ENCODE results near the gene MRPS33. TPM values are rescaled to one million over a fixed set of nuclear protein-coding genes. Genes with fewer than 3 reads are reported as not detected.
"Not testable (repeated sequence)": the region's sequence is repeated elsewhere in the genome, so short reads cannot be mapped to it uniquely, and the experiment has no call there.

Gene MRPS33
- total RNA-seq (2014; rRNA removed; shearing (Covaris generic)): 30.1 and 41.0 TPM in 2 replicates

DNA sequence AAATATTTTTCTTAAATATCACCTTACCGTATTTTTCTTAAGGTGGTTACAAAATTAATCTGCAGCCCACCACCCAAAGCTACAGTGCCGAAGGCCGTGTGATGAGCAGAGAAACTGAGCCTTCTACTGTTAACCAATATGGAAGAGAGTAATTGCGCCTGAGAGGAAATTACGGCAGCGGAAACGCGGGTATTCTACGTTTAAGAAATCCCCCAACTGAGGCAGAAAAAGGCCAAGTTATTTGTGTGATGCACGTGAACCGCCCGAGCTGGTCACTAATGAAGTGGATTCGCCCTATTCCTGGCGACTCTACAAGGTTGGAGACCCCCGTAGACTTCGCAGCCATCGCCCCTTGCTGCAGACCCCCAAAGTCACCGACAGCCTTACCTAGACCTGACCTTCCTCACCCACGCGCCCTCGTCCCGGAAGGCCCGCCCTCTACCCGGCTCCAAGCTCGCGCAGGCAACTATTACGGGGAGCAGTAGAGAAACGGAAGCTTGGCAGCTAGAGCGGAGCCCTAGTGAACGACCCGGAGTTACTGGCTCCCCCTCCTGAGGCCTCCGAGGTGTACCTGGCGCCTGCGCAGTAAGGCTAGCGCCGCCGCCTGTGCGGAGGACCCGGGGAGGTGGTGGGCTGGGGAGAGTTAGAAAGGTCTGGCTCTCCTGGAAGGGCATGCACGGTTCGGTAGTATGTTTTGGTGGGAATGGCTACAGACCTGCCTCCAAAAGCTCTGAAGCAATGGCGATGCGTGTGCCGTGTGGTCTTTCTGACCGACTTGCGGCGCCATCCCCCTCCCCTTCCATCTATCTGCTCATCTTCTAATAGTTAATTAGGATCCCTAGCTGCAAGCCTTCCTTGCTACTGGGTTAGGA, at the start of gene MRPS33:
TSS of gene MRPS33 (minus strand) at position 429 of the 872 bp plus-strand sequence. CDS start 4,319 bp downstream, outside the sequence.
- peak; percentile 94 for DNase-seq (ENCODE audit: low spot score)

DNA sequence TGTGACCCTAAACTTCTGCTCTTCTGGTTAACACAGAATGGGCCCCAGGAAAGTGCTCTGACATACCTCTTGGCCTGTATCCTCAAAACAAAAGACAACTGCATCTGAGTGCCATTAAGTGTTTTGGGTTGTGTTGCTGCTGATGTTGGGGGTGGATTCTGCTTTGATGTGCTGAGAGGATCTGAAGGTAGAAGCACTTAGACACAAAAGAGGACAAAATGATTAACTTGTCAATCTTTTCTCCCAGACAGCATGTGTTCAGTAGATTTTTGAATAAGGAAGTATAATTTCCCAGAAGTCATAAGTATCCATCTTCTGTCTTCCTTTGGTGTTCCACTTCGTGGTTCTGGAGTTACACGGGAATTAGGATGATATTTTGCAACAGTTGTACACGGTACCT, 43.0 kb upstream of the MRPS33 start:
- no peak for DNase-seq (ENCODE audit: low spot score)

DNA sequence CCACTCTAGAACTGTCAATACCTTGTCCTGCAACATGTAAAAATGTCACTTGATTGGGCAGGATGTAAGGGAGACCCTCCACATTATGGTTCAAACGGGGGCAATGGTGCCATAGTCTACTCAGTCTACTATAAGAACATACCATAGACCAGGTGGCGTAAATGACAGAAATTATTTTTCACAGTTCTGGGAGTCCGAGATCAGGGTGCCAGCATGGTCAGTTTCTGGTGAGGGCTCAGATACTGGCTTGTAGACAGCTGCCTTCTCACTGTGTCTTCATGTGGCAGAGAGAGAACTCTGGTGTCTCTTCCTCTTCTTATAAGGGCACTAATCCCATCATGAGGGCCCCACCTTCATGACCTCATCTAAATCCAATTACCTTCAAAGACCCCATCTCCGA, 40.4 kb upstream of the MRPS33 start:
- no peak for DNase-seq (ENCODE audit: low spot score)

DNA sequence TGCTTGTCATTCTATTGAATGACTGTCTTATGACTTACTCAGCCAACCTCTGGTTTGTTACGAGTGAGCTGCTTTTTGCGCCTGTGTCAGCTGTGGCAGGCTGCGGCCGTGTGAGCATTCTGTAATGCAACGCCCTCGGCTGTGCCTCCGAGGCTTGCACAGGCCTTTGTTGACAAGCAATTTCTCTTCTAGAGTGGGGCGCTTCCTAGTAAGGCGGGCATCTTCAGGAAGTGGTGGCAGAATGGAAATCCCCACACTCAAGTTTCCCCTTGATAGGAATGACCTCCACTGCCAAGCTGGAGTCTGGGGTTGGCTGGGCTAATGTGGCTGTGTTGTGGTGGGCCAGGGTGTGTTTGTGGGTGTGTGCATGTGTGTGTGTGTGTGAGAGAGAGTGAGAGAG, 38.9 kb upstream of the MRPS33 start:
- peak; percentile 60 for DNase-seq (ENCODE audit: low spot score)

DNA sequence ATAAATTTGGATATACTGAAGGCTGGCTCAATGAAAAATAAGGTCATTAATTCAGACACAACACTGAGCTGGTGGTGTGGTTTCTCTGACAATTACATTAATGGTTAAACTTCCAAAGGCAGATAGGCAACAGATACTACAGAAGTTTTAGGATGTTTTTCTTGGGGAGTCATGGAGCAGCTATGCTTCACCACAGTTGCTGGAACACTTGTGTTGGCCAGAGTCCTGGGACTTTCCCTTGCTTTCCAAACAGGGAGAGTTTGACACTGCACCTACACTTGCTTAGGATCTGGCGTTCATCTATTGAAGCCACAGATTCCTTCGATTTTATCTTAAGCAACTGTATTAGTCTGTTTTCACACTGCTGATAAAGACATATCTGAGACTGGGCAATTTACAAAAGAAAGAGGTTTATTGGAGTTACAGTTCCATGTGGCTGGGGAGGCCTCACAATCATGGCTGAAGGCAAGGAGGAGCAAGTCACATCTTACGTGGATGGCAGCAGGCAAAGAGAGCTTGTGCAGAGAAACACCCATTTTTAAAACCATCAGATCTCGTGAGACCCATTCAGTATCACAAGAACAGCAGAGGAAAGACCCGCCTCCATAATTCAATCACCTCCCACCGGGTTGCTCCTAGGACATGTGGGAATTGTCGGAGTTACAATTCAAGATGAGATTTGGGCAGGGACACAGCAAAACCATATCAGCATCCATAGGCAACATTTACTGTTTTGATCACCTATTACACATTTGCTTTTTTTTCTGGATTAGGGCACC, 31.3 kb upstream of the MRPS33 start:
- DNase-seq (ENCODE audit: low spot score): peak; percentile 52

DNA sequence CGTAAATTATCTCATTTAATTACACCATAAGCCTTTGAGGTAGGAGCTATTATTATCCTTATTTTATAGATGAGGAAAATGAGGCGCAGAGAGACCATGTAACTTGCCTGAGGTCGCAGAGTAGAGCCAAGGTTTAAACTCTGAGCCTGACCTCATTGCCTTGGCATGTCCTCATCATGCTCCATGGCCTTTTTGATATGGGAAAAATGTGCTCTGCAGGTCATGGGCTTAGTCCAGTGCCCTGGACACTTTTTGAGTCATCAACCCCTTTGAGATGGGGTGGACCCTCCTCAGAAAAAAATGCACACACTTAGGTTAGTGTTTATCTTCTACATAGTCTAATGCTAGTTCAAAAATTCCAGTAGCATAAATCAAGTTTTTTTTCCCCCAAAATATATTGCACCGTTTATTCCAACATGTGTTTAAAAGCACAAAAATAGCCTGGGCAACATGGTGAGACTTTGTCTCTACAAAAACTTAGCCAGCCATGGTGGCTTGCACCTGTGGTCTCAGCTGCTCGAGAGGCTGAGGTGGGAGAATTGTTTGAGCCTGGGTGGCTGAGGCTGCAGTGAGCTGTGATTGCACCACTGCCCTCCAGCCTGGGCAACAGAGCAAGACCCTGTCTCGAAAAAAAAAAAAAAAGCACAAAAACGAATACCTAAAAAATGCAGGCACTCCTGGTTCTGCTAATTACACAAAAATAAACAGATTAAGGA, 30.5 kb upstream of the MRPS33 start:
- peak; percentile 49 for DNase-seq (ENCODE audit: low spot score)

DNA sequence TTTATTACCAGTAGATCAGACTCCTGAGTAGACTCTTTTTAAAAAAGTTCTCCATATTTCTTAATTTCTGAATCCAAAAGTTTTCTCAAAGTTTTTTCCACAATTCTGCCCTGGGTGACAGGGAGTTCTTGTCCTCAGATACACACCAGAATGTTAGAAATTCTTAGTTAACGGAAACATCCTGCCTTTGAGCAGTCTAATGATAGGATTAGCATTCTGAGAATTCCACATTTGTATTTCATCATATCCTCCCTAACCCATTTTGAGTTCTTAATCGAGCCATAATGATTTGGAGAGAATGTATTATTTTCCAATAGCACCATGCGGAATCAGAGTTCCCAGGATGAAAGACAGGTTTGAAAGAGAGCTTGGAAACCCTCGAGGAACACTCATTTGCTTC, 28.9 kb upstream of the MRPS33 start:
- no peak for DNase-seq (ENCODE audit: low spot score)

DNA sequence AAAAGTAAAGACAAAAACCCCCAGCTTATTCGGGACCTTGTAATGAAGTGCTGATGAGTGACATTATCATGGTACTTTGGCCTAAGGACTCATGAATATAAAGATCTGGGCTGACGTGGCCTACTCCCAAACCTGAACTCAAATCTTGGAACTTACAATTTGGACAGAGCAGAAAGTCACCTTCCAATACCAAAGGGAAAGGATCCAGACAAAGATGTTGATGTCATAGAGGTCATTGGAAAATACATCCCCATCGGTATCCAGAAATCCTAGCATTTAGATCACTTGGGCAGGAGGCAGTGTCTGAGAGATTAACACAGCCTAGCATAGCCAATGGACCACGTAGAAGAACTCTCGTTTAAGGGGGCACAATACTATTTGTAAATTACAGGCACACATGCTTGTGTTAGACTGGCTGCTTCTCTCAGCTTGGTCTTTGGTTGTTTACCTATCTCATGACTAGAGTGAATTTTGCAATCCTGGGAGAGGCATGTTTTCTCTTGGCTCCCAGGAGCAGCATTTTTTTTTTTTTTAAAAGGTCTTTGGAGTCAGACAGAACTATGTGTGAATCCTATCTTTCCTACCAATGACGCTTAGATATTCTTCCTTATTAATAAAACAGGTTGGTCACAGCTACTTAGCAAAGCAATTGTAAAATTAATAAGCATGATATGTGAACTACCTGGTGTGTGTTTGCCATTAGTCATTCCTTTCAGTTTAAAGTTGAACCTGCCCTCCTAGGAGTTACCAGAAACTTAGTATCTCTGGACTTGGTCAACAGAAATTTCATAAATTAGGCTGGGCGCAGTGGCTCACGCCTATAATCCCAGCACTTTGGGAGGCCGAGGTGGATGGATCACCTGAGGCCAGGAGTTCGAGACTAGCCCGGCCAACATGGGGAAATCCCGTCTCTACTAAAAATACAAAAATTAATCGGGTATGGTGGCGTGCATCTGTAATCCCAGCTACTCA, 27.8 kb upstream of the MRPS33 start:
- no peak for DNase-seq (ENCODE audit: low spot score)

DNA sequence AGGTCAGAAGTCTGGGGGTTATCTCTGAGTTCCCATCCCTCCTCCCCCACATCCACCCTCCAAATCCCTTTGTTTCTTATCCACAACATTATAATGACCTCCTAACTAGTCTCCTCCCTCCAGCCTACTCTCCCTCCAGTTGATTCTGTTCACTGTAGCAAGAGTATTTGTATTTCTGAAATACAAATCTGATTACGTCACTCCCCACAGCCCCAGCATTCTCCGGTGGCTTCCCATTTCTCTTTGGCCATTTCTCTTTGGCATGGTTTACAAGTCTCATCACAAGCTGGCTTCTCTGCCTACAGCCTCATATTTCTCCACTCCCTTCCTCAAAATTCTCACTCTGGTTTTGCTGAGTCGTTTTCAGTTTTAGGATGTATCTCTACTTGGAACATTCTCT, 24.6 kb upstream of the MRPS33 start:
- DNase-seq (ENCODE audit: low spot score): peak; percentile 13

DNA sequence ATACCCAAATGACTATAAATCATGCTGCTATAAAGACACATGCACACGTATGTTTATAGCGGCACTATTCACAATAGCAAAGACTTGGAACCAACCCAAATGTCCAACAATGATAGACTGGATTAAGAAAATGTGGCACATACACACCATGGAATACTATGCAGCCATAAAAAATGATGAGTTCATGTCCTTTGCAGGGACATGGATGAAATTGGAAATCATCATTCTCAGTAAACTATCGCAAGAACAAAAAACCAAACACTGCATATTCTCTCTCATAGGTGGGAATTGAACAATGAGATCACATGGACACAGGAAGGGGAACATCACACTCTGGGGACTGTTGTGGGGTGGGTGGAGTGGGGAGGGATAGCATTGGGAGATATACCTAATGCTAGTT, 23.3 kb upstream of the MRPS33 start:
- not testable (repeated sequence) for DNase-seq (ENCODE audit: low spot score)

DNA sequence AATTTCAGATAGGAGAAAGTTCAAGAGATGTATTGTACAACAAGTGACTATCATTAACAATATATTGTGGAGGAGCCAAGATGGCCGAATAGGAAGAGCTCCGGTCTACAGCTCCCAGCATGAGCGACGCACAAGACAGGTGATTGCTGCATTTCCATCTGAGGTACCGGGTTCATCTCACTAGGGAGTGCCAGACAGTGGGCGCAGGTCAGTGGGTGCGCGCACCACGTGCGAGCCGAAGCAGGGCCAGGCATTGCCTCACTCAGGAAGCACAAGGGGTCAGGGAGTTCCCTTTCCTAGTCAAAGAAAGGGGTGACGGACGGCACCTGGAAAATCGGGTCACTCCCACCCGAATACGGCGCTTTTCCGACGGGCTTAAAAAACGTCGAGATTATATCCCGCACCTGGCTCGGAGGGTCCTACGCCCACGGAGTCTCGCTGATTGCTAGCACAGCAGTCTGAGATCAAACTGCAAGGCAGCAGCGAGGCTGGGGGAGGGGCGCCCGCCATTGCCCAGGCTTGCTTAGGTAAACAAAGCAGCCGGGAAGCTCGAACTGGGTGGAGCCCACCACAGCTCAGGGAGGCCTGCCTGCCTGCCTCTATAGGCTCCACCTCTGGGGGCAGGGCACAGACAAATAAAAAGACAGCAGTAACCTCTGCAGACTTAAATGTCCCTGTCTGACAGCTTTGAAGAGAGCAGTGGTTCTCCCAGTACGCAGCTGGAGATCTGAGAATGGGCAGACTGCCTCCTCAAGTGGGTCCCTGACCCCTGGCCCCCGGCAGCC, 18.0 kb upstream of the MRPS33 start:
- not testable (repeated sequence) for DNase-seq (ENCODE audit: low spot score)

DNA sequence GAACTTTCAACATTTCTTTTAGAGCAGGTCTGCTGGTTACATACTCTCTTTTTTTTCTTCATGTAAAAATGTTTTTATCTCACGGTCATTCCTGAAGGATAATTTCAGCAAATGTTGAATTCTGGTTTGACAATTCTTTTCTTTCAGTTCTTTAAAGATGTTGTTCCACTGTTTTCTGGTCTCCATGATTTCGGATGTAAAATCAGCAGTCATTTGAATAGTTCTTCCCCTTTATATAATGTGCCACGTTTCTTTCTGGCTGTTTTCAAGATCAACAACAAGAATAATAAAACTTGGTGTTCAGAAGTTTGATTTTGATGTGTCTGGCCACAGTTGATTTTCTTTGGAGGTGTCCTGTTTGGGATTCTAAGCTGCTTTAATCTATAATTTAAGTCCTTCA, 14.0 kb upstream of the MRPS33 start:
- no peak for DNase-seq (ENCODE audit: low spot score)

DNA sequence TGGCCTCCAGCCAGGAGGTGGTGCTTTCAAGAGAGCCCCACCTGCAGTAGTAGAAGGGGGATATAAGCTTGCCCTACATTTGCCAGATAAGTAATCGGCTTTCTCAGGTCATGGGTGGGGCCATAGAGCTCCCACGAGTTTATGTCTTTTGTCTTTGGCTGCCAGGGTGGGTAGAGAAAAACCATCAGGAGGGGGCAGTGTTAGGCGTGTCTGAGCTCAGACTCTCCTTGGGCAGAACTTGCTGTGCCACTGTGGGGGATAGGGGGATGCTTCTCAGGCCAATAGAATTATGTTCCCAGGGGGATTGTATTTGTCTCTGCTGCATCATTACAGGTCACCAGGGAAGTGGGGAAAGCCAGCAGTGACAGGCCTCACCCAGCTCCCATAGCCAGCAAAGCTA, 12.3 kb upstream of the MRPS33 start:
- no peak for DNase-seq (ENCODE audit: low spot score)

DNA sequence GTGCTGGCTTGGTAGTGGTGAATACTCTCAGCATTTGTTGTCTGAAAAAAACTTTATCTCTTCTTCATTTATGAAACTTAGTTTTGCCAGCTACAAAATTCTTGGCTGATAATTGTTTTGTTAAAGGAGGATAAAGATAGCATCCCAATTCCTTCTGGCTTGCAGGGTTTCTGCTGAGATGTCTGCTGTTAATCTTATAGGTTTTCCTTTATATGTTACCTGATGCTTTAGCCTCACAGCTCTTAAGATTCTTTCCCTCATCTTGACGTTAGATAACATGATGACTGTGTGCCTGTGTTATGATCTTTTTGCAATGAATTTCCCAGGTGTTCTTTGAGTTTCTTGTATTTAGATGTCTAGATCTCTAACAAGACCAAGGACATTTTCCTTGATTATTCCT, 9.9 kb upstream of the MRPS33 start:
- no peak for DNase-seq (ENCODE audit: low spot score)

DNA sequence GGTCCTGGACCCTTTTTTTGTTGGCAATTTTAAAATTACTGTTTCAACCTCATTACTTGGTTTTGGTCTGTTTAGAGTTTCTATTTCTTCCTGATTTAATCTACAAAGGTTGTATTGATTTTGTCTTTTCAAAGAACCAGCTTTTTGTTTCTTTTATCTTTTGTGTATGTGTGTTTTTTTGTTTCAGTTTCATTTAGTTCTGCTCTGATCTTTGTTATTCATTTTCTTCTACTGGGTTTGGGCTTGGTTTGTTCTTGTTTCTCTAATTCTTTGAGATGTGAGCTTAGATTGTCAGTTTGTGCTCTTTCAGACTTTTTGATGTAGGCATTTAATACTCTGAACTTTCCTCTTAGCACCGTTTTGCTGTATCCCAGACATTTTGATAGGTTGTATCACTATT, 8.5 kb upstream of the MRPS33 start:
- no peak for DNase-seq (ENCODE audit: low spot score)

DNA sequence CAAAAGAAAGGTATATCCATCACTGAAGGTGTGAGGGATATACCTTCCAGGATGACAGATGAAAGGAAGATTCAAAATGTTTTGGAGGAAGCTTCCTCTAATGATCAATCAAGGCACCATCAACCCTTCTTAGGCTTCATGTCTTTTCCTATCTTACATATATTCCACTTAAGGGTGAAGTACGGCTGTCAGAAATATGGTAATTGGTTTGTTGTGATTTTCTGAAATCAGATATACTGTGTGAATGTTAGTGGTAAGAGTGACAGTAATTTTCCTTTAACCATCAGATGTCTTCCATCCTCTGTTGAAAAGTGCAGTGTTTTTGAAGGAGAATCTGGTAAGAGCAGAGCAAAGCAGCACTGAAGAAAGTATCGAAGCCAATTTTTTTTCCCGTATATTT, 2.8 kb upstream of the MRPS33 start:
- no peak for DNase-seq (ENCODE audit: low spot score)

DNA sequence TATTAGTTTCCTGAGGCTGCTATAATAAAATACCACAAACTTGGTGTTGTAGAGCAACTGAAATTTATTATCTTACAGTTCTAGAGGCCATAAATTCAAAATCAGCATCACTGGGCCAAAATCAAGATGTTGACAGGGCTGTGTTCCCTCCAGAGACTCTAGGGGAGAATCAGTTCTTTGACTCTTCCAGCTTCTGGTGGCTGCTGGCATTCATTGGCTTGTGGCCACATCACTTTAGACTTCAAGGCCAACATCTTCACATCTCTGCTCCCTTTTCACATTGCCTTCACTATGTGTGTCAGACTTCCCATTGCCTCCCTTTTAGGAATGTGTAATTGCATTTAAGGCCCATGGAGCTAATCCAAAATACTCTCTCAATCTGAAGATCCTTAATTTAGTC, 1.6 kb upstream of the MRPS33 start:
- no peak for DNase-seq (ENCODE audit: low spot score)

DNA sequence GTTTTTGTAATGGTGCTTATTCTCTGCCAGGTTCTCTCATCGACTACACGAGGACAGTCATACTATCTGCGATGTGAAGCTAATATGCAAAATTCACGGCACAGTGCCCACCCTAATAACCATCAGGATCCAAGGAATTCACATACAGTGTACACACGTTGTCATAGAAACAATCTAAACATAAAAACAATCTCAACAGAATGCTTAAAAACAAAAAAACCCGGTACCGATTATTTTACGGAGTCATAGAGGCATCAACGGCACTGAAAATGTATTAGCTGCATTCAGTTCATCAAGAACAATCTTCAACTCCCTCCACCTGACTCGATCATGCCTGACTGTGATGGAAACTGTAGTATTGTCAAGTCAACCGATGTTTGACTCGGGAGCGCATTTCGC, 628 bp downstream of the MRPS33 start:
- DNase-seq (ENCODE audit: low spot score): no peak

DNA sequence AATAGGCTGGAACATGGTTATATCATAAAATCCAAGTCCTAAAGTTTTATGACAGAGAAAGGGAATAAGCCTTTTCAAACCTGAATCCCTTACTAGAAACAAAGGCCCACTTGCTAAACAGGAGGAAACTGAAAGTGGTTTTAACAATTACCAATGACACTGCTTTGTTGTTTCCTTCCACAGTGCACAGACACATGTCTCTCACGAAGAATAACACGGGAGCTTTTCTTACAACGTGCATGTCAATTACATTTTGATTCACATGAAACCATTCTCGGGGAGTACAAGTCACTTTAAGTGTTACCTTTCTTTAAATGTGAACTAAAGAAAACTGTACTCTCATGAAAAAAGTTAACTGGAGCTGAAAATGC, 1.4 kb downstream of the MRPS33 start:
- no peak for DNase-seq (ENCODE audit: low spot score)

DNA sequence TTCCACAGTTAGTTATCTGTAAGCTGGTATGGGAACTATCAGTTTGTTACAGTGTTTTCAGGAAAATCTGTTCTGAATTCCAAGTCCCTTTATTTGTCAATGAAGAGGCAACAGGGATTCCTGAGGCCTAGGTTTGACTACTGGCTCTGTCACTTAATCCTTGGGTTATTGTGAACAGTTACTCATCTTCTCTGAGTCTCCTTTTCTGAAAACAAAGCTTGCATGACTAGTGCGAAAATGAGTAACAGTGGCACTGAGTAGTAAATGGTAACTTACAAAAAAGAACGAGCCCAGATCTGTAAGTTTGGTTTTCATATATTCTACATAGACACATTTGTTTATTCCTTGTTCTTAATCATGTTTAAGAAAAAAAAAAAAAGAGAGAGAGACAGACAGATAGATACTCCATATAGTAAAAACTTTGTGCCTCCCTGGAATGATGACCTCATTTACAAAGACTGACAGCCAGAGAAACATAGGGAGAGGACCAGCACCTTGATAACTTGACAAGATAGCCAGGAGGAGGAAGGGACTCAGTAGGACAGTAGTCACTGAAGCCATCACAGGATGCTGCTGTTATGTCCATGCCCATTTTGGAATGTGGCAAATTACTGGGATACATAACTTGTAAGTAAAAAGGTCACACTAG, 1.9 kb downstream of the MRPS33 start:
- DNase-seq (ENCODE audit: low spot score): no peak

All from A172 (cell line).